Coronary artery (tissue), 2 donors: Measurements from ENCODE around the gene DEPP1.

Experiments used
- DNase-seq: peaks from one replicate; pipeline ENCODE4 v3.0.0-alpha.2; 2017; ENCODE audit warnings: low spot score
- H3K27ac ChIP-seq, 2 donors: fragments of 200-600 bp; sonication (generic); one replicate each; pipeline ENCODE4 v1.5.1; 2016 to 2019
- H3K4me3 ChIP-seq: fragments of 200-600 bp; sonication (generic); 2 replicates; pipeline ENCODE4 v1.5.1; 2016; ENCODE audit warnings: mild to moderate bottlenecking, moderate library complexity
- CTCF ChIP-seq: fragments of 200-600 bp; sonication (generic); IDR thresholded peaks from one replicate; pipeline ENCODE4 v1.5.1; 2019; ENCODE audit warnings: antibody characterized with exemption

The DEPP1 gene

GRCh38 chr10:45004661-45005060 is 26.1 kb upstream of the DEPP1 start:
- no peak for DNase-seq
- no peak for TF ChIP-seq CTCF
- no peak overlapping the region for H3K4me3 ChIP-seq
- no peak overlapping the region for H3K27ac ChIP-seq

- TF ChIP-seq CTCF, result no peak
- Histone ChIP-seq H3K4me3 (no peak overlapping the region), H3K27ac (no peak overlapping the region)
- DNase-seq, result no peak
These were observed 24.9 kb upstream of the DEPP1 start for GRCh38 chr10:45003432-45004000.

GRCh38 chr10:45001381-45002148 is 23.0 kb upstream of the DEPP1 start:
- peak; percentile 88 for DNase-seq
- peak overlapping the region; percentile 78 for H3K4me3 ChIP-seq
- no peak for TF ChIP-seq CTCF

GRCh38 chr10:45000752-45001380 is 22.3 kb upstream of the DEPP1 start, which contains the start of gene ZNF22:
Gene ZNF22, plus strand, starts transcription at chr10:45000923. Its CDS starts 2,446 bp downstream, at chr10:45003369.
- no peak for TF ChIP-seq CTCF
- Histone ChIP-seq H3K27ac (peak within 1 kb of the TSS; percentile 85 to 98), H3K4me3 (peak within 1 kb of the TSS; percentile 78)
- DNase-seq, result peak; percentile 84

More at GRCh38 chr10:45001381-45002148, 23.0 kb upstream of the DEPP1 start:
- H3K27ac ChIP-seq, result peak overlapping the region; percentile 85 to 98

- DNase-seq, result peak; percentile 91
- TF ChIP-seq CTCF, result no peak
- H3K27ac ChIP-seq, result peak overlapping the region; percentile 85 to 98
- peak overlapping the region; percentile 78 for H3K4me3 ChIP-seq
These were observed 21.6 kb upstream of the DEPP1 start for GRCh38 chr10:45000138-45000751.

GRCh38 chr10:44998146-44998631 is 19.6 kb upstream of the DEPP1 start:
- peak overlapping the region; percentile 81 to 98 for H3K27ac ChIP-seq

More at GRCh38 chr10:44998146-44998631, 19.6 kb upstream of the DEPP1 start:
- peak; percentile 76 for DNase-seq
- TF ChIP-seq CTCF, result no peak
- no peak overlapping the region for H3K4me3 ChIP-seq
